C4-2B (cell line): ENCODE measurements around the gene GALNTL6.
"Not testable (repeated sequence)": the region's sequence is repeated elsewhere in the genome, so short reads cannot be mapped to it uniquely, and the experiment has no call there.

Source experiments
- H3K27ac ChIP-seq: fragments of 450-650 bp; 2 replicates; pipeline ENCODE4 v1.5.1; 2017
- ZFX ChIP-seq: fragments of 450-650 bp; IDR thresholded peaks from 2 replicates; pipeline ENCODE4 v1.6.1; 2017
- TF ChIP-seq, protein P1 (sequence below): fragments of 450-650 bp; conservative IDR thresholded peaks from 2 replicates; pipeline ENCODE4 v1.5.1; 2017; ENCODE audit warnings: mild to moderate bottlenecking

Gene GALNTL6

DNA sequence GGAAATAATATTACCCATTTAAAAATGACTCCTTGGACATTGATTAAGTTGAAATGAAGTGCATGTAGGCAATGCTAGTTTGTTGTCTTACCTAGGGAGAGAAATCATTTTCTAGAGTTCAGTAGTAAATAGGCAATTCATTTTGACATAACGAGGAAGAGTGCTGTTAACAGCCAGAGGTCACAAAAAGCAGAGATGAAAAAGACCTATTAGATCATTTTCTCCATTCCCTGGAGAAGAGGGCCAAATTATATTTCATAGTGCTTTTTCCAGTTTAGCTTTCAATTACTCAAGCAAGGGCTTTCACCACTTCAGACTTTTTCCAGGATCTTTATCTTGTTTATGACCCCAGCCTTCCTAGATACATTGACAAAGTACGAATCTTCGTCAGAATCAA is 981.1 kb downstream of the GALNTL6 start:
- TF ChIP-seq, protein P1, sequence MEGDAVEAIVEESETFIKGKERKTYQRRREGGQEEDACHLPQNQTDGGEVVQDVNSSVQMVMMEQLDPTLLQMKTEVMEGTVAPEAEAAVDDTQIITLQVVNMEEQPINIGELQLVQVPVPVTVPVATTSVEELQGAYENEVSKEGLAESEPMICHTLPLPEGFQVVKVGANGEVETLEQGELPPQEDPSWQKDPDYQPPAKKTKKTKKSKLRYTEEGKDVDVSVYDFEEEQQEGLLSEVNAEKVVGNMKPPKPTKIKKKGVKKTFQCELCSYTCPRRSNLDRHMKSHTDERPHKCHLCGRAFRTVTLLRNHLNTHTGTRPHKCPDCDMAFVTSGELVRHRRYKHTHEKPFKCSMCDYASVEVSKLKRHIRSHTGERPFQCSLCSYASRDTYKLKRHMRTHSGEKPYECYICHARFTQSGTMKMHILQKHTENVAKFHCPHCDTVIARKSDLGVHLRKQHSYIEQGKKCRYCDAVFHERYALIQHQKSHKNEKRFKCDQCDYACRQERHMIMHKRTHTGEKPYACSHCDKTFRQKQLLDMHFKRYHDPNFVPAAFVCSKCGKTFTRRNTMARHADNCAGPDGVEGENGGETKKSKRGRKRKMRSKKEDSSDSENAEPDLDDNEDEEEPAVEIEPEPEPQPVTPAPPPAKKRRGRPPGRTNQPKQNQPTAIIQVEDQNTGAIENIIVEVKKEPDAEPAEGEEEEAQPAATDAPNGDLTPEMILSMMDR, result no peak
- TF ChIP-seq ZFX, result no peak
- no peak overlapping the region for H3K27ac ChIP-seq

DNA sequence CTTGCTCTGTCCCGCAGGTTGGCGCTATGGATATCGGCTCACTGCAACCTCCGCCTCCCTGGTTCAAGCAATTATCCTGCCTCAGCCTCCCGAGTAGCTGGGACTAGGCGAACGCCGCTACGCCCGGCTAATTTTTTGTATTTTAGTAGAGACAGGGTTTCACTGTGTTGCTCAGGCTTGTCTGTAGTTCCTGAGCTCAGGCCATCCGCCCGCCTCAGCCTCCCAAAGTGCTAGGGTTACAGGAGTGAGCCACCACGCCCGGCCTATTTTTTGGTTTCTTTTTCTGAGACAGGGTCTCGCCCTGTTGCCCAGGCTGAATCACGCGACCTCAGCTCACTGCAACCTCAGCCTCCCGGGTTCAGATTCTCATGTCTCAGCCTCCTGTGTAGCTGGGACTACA is 984.1 kb downstream of the GALNTL6 start:
- H3K27ac ChIP-seq, result not testable (repeated sequence)

DNA sequence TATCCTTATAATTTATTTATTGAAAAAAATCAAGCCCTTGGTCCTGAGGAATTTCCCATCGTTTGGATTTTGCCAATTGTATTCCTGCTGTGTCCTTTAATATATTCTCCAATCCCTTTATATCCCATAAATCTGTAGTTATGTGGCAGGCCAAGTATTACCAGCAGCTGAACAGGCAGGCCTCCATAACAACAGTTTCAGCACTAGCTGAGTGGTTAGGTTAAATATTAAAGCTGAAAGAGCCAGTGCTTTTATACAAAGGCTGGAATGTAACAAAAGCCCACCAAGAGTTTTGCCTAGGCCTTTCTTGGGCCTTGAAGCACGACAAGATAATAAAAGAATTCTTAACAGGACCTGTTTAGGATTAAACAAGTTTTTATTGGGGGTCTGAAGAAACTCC is 988.8 kb downstream of the GALNTL6 start:
- no peak for TF ChIP-seq ZFX
- TF ChIP-seq, protein P1, result no peak
- no peak overlapping the region for H3K27ac ChIP-seq

DNA sequence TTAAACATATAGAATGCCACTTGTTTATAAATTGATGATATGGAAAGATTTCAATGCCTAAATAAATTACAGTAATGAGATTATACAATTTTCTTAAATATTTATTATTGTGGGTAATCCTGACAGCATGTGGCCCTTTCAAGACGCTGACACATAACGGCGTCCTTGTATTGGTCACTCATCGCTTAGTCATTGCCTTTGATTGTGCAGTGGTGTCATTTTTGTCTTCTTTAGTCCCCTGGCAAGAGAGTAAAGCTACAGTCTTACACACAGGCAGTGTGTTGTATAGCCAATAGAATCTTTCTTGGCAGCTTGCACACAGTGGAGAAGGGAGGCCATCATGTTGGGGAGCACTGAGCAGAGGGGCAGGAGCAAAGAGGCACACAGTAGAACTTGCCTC is 993.6 kb downstream of the GALNTL6 start:
- TF ChIP-seq, protein P1, result no peak
- no peak for TF ChIP-seq ZFX
- H3K27ac ChIP-seq, result no peak overlapping the region

DNA sequence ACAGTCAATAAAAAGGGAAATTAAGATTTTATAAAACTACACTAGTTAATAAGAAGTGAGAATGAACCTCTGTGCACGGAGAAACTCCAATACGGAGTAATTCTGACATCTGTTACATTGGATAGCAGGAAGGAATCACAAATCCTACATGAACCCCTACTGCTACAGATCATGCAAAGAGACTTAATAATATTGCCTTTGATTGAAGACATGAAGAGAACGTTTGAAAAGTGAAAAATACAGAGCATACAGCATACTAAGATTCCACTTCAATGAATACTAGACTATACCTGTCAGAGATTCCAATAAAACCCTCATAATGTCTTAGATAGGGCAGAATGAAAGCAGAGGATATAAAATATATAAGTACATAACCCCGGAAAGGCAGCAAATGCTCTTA is 995.0 kb downstream of the GALNTL6 start:
- H3K27ac ChIP-seq, result no peak overlapping the region
- TF ChIP-seq ZFX, result no peak
- TF ChIP-seq, protein P1, result no peak

DNA sequence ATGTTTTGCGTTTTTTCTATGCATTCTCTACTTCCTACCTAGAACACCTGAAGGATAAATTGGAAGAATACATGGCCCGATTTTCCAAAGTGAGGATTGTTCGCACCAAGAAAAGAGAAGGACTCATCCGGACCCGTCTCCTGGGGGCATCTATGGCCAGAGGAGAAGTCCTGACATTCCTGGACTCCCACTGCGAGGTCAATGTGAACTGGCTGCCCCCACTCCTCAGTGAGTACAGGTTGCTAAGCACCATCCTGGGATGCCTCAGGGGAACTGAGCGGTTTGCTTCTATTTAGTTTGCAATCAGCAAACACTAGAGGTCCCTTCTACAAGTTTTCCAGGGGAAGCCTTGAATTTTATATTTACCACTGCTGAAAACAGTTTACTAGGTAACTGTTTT is 996.1 kb downstream of the GALNTL6 start:
- TF ChIP-seq, protein P1, result no peak
- no peak for TF ChIP-seq ZFX
- no peak overlapping the region for H3K27ac ChIP-seq

DNA sequence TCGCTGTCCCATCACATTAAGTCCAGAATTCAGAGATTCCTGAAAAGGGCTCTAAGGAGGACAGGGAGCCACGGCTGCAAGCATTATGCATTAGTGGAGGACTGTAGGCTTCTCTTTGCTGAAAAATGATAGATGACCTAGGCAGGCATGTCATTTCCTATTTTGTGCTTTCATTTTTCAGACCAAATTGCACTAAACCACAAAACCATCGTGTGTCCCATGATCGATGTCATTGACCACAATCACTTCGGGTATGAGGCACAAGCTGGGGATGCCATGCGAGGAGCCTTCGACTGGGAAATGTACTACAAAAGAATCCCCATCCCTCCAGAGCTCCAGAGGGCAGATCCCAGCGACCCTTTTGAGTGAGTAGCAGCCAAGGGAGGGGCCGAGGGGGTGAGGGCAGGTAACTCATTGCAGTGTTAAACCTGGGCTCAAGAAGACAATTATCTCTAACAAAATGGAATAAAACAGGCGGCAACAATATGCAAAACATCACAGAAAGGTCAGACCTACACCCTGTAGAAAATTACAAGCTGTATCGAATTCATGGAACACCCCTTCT is 1000.2 kb downstream of the GALNTL6 start:
- H3K27ac ChIP-seq, result no peak overlapping the region
- TF ChIP-seq ZFX, result no peak
- TF ChIP-seq, protein P1, result no peak

DNA sequence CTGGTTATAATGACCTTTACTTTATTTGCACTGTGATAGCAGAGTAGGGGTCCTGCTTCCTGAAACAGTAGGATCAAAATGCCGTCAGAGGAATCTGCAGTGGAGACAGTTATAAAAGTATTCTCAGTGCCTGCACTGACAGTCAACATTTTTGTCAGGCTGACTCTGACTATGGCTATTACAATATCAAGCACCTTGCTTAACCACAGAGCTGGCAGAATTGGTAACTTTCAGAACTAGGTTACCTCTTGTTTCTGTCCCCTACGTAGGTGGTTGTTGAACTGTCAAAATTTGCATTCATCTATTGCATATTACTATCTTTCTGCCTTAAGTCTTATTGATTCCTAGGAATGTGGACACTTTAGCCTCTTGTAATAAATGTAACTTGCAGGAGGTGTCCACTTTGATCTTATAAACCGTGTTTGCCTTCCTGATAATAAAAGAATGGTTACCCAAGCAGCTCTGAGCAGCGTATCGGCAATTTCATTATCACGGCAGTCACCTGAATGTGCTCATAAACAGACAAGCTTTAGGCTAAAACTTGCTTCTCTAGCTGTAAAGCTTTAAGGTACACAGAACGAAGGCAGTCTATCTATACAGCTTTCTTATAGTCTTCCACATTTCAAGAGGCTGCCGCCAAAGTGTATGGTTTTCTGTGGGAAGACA is 1002.4 kb downstream of the GALNTL6 start:
- no peak overlapping the region for H3K27ac ChIP-seq
- TF ChIP-seq, protein P1, result no peak
- no peak for TF ChIP-seq ZFX
